HG02938 (cell line): Measurements from ENCODE around the gene CHRNB1.
"Not testable (repeated sequence)": the region's sequence is repeated elsewhere in the genome, so short reads cannot be mapped to it uniquely, and the experiment has no call there.

Experiments used
- ATAC-seq: cut with Tn5 transposase; IDR thresholded peaks from one replicate; pipeline ENCODE4 v1.9.1; 2021; ENCODE audit warnings: mild to moderate bottlenecking, moderate library complexity; ENCODE audit not compliant: unreplicated experiment

Gene CHRNB1

GRCh38 chr17:7482742-7483088 lies 37.9 kb downstream of the CHRNB1 start:
- not testable (repeated sequence) for ATAC-seq

- peak; percentile 28 for ATAC-seq
Measured at GRCh38 chr17:7483255-7484066, 38.6 kb downstream of the CHRNB1 start.

- peak; percentile 66 for ATAC-seq
Measured at GRCh38 chr17:7484067-7484918, 39.4 kb downstream of the CHRNB1 start, which contains the start of gene POLR2A. Gene POLR2A (plus strand): TSS chr17:7484366.

- ATAC-seq, result no peak
Measured at GRCh38 chr17:7484919-7485377, 40.1 kb downstream of the CHRNB1 start.

- no peak for ATAC-seq
Measured at GRCh38 chr17:7486181-7486580, 41.3 kb downstream of the CHRNB1 start.

GRCh38 chr17:7490144-7490543 lies 45.3 kb downstream of the CHRNB1 start:
- no peak for ATAC-seq

DNA sequence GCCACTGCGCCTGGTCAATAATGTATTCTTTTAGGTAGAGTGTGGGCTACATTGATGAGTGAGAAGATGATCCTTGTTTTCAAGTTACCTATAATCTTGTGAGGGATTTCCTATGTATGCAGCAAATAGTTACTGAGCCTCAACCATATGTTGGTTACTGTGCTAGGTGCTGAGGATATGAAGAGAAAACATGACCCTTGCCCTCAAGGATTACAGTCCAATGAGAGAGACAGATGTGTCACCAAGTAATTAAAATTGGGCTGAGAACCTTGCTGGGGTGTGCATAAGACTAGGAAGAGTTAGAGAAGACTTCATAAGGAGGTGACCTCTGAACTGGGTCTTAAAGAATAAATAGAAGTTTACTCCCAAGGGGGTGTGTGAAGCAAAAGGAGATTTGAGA lies 46.7 kb downstream of the CHRNB1 start:
- no peak for ATAC-seq

- no peak for ATAC-seq
Measured at GRCh38 chr17:7493941-7494340, 49.1 kb downstream of the CHRNB1 start.

DNA sequence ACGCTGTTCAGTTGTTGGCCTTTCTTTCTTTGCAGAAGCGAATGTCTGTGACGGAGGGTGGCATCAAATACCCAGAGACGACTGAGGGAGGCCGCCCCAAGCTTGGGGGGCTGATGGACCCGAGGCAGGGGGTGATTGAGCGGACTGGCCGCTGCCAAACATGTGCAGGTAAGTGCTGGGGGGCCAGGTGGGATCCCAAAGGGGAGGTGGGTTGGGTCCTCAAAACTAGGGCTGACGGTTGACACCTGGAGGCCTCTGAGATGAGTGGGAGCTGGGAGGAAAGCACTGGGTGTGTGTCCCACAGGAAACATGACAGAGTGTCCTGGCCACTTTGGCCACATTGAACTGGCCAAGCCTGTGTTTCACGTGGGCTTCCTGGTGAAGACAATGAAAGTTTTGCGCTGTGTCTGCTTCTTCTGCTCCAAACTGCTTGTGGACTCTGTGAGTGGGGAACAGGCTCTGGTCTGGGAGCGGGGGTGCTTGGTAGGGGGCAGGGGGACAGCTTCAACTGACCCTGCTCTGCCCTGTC lies 51.1 kb downstream of the CHRNB1 start:
- ATAC-seq, result no peak

DNA sequence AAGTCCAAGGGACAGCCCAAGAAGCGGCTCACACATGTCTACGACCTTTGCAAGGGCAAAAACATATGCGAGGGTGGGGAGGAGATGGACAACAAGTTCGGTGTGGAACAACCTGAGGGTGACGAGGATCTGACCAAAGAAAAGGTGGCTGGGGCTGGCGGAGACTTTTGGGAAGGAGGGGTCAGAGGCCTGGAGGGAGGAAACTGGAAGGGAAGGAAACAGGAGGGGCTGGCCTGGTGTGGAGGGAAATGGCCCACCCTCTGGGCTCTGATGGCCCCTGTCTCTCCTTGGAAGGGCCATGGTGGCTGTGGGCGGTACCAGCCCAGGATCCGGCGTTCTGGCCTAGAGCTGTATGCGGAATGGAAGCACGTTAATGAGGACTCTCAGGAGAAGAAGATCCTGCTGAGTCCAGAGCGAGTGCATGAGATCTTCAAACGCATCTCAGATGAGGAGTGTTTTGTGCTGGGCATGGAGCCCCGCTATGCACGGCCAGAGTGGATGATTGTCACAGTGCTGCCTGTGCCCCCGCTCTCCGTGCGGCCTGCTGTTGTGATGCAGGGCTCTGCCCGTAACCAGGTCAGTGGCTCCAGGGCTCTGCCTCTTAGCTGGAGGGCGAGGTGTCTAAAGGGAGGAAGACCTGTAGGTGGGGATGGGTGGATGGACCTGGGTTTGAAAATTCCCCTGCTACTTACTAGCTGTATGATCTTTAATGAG lies 51.8 kb downstream of the CHRNB1 start:
- ATAC-seq, result no peak

DNA sequence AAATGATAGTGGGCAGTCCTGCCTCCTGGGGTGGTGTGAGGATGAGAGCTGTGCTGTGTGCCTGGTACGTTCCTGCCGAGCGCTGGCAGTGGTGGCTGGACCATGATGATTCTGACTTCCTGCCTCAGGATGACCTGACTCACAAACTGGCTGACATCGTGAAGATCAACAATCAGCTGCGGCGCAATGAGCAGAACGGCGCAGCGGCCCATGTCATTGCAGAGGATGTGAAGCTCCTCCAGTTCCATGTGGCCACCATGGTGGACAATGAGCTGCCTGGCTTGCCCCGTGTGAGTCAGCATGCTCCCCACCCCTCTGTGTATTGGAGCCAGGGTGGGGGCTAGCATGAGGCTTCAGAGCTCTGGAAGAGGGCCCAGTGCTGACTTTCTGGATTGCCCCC lies 52.4 kb downstream of the CHRNB1 start:
- no peak for ATAC-seq

GRCh38 chr17:7497636-7498035 lies 52.8 kb downstream of the CHRNB1 start:
- no peak for ATAC-seq

DNA sequence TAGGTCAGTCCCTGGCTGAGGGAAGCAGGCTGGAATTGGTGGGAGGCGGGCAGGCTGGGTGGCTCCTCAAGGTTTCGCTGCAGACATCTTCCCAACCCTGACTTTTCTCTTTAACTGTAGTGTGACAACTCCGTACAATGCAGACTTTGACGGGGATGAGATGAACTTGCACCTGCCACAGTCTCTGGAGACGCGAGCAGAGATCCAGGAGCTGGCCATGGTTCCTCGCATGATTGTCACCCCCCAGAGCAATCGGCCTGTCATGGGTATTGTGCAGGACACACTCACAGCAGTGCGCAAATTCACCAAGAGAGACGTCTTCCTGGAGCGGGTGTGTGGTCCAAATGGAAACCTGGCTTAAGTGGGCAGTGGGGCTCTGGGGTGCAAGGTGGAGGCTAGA lies 54.3 kb downstream of the CHRNB1 start:
- ATAC-seq, result no peak

DNA sequence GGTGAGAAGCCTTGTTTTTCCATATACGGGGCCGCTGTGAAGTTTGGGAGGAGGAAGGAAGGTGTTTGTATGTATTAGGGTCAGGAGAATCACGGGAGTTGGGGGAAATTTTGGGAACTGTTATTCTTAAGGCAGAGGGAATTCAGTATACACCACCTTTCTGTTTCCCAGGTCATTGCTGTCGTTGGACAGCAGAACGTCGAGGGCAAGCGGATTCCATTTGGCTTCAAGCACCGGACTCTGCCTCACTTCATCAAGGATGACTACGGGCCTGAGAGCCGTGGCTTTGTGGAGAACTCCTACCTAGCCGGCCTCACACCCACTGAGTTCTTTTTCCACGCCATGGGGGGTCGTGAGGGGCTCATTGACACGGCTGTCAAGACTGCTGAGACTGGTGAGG lies 56.9 kb downstream of the CHRNB1 start:
- ATAC-seq, result no peak

DNA sequence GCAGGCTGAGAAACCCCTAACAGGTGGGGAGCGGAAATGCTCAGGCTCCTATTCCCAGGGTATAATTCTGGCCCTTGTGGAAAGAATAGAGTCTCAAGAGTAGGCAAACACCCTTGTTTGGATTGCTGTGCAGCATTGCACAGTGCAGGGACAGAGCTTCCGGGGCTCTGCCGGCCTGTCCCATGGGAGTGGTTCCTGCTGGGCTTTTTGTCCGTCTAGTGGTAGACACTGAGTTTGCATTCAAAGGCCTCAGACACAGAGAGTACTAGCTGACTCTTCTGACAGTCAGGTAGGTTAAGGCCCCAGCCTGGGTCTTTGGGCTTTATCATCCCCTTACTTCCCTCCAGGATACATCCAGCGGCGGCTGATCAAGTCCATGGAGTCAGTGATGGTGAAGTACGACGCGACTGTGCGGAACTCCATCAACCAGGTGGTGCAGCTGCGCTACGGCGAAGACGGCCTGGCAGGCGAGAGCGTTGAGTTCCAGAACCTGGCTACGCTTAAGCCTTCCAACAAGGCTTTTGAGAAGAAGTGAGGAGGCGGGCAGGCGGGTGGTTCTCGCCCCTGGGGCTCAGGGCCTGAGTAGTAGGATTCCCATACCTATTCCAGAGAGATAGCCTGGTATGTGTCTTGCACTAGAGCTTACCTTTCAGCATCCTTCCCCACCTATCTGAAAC lies 57.4 kb downstream of the CHRNB1 start:
- ATAC-seq, result no peak

- ATAC-seq, result no peak
Measured at GRCh38 chr17:7502987-7503386, 58.1 kb downstream of the CHRNB1 start.

- ATAC-seq, result no peak
Measured at GRCh38 chr17:7503521-7503920, 58.7 kb downstream of the CHRNB1 start.
